Mammary epithelial cell (primary cell): ENCODE data around the gene MT1B.

Experiments used
- EZH2 ChIP-seq: IDR thresholded peaks from 2 replicates; pipeline ENCODE4 v1.6.1; 2012; ENCODE audit warnings: low read length, inconsistent platforms, borderline replicate concordance
- TF ChIP-seq, protein P1 (sequence below), 2 donors: IDR thresholded peaks in 1 of 2; conservative IDR thresholded peaks in 1 of 2; 2 replicates each; pipeline ENCODE4 v1.5.1; 2011 to 2012; ENCODE audit warnings: inconsistent platforms in 2 of 2, low read length in 2 of 2, mild to moderate bottlenecking in 2 of 2, control low read depth in 1 of 2, low read depth in 1 of 2; ENCODE audit not compliant: insufficient read depth in 1 of 2; ENCODE audit errors: extremely low read depth in 1 of 2

GRCh38 chr16:56636616-56637413, 14.9 kb upstream of the MT1B start:
- TF ChIP-seq, protein P1, sequence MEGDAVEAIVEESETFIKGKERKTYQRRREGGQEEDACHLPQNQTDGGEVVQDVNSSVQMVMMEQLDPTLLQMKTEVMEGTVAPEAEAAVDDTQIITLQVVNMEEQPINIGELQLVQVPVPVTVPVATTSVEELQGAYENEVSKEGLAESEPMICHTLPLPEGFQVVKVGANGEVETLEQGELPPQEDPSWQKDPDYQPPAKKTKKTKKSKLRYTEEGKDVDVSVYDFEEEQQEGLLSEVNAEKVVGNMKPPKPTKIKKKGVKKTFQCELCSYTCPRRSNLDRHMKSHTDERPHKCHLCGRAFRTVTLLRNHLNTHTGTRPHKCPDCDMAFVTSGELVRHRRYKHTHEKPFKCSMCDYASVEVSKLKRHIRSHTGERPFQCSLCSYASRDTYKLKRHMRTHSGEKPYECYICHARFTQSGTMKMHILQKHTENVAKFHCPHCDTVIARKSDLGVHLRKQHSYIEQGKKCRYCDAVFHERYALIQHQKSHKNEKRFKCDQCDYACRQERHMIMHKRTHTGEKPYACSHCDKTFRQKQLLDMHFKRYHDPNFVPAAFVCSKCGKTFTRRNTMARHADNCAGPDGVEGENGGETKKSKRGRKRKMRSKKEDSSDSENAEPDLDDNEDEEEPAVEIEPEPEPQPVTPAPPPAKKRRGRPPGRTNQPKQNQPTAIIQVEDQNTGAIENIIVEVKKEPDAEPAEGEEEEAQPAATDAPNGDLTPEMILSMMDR (conservative IDR thresholded peaks at IDR 0.05 in 1 of 2, IDR thresholded peaks at IDR 0.05 in 1 of 2; ENCODE audit: extremely low read depth in 1 of 2, insufficient read depth in 1 of 2, low read depth in 1 of 2, low read length in 2 of 2): no peak
- TF ChIP-seq EZH2: no peak
